AG10803 (cell line): ENCODE results near the gene DNAH9.

Experiments
- DNase-seq: peaks from one replicate; pipeline ENCODE4 v3.0.0; 2010; ENCODE audit warnings: low read depth
- H3K4me3 ChIP-seq: 2 replicates; pipeline ENCODE4 v1.5.1; 2011; ENCODE audit warnings: mild to moderate bottlenecking, low read length, control low read depth
- CTCF ChIP-seq: conservative IDR thresholded peaks from 2 replicates; pipeline ENCODE4 v1.5.1; 2011; ENCODE audit warnings: mild to moderate bottlenecking, low read length, control low read depth, inconsistent platforms

Gene DNAH9

GRCh38 chr17:11848330-11848729, 250.1 kb downstream of the DNAH9 start:
- TF ChIP-seq CTCF: no peak
- DNase-seq: no peak
- no peak overlapping the region for H3K4me3 ChIP-seq

- no peak for TF ChIP-seq CTCF
- H3K4me3 ChIP-seq: no peak overlapping the region
- no peak for DNase-seq
Measured at GRCh38 chr17:11852231-11852630, 254.0 kb downstream of the DNAH9 start.

GRCh38 chr17:11852912-11853311, 254.6 kb downstream of the DNAH9 start:
- H3K4me3 ChIP-seq: no peak overlapping the region
- no peak for TF ChIP-seq CTCF
- no peak for DNase-seq

GRCh38 chr17:11853321-11854151, 255.3 kb downstream of the DNAH9 start:
- no peak for TF ChIP-seq CTCF
- no peak overlapping the region for H3K4me3 ChIP-seq
- no peak for DNase-seq

- TF ChIP-seq CTCF: no peak
- H3K4me3 ChIP-seq: no peak overlapping the region
- no peak for DNase-seq
Measured at GRCh38 chr17:11855306-11855705, 257.0 kb downstream of the DNAH9 start.

GRCh38 chr17:11857006-11857405, 258.7 kb downstream of the DNAH9 start:
- no peak for TF ChIP-seq CTCF
- DNase-seq: no peak
- H3K4me3 ChIP-seq: no peak overlapping the region

GRCh38 chr17:11869680-11870394, 271.6 kb downstream of the DNAH9 start:
- DNase-seq: no peak
- H3K4me3 ChIP-seq: no peak overlapping the region
- no peak for TF ChIP-seq CTCF
